Adipose tissue (tissue), 3 donors: ENCODE data around the gene CA5A. TPM values are rescaled to one million over a fixed set of nuclear protein-coding genes. Genes with fewer than 3 reads are reported as not detected.
"Not testable (repeated sequence)": the region's sequence is repeated elsewhere in the genome, so short reads cannot be mapped to it uniquely, and the experiment has no call there.

Experiments
- H3K27ac ChIP-seq: one replicate; pipeline ENCODE4 v1.5.1; 2013; ENCODE audit warnings: low read depth, low read length
- WGBS, 3 donors: extraction: QIAGEN DNeasy Blood & Tissue Kit; methylation state at CpG; one replicate each; pipeline ENCODE4 v1.1.7; 2013; 5-methylcytosine and 5-hydroxymethylcytosine counted together
- polyA plus RNA-seq, 3 donors: library from polyadenylated mRNA; stranded (reverse); fragments of 200-250 nt; gene quantifications; one replicate each; pipeline ENCODE4 v1.2.3, GENCODE V29; 2013
- donor health status: healthy with polysubstance abuse.
- donor health status: Bipolar disorder and iron deficiency.
- donor health status: healthy.

The CA5A gene
- polyA plus RNA-seq, 3 donors = not detected

- H3K27ac ChIP-seq = not testable (repeated sequence)
- WGBS, 3 donors = 80 to 96% (median 93%) methylated on average over 16 to 17 of the region's 17 CpGs
These were observed 3.7 kb downstream of the CA5A start for GRCh38 chr16:87932475-87933139.

- H3K27ac ChIP-seq = no peak overlapping the region
- 76 to 94% (median 78%) methylated on average over 17 of the region's 17 CpGs for WGBS, 3 donors
These were observed 4.8 kb downstream of the CA5A start for GRCh38 chr16:87931504-87931903.

GRCh38 chr16:87930456-87930855 lies 5.9 kb downstream of the CA5A start:
- H3K27ac ChIP-seq = no peak overlapping the region
- 57 to 62% (median 60%) methylated on average over 10 to 11 of the region's 11 CpGs for WGBS, 3 donors

- H3K27ac ChIP-seq = no peak overlapping the region
These were observed 6.3 kb downstream of the CA5A start for GRCh38 chr16:87929986-87930385.

GRCh38 chr16:87927195-87927562 lies 9.2 kb downstream of the CA5A start:
- H3K27ac ChIP-seq = no peak overlapping the region
- WGBS, 3 donors = 35 to 44% (median 36%) methylated on average over 4 of the region's 4 CpGs

More at GRCh38 chr16:87929986-87930385, 6.3 kb downstream of the CA5A start:
- 59 to 61% (median 60%) methylated on average over 7 of the region's 7 CpGs for WGBS, 3 donors

- no peak overlapping the region for H3K27ac ChIP-seq
- 62 to 69% (median 63%) methylated on average over 44 of the region's 44 CpGs for WGBS, 3 donors
These were observed 9.8 kb downstream of the CA5A start for GRCh38 chr16:87926246-87927194.

- H3K27ac ChIP-seq = no peak overlapping the region
- WGBS, 3 donors = 71 to 82% (median 81%) methylated on average over 26 of the region's 26 CpGs
These were observed 11.3 kb downstream of the CA5A start for GRCh38 chr16:87924811-87925670.

- WGBS, 3 donors = 76 to 82% (median 81%) methylated on average over 27 of the region's 27 CpGs
- no peak overlapping the region for H3K27ac ChIP-seq
These were observed 12.1 kb downstream of the CA5A start for GRCh38 chr16:87924041-87924810.

GRCh38 chr16:87922250-87922871 lies 14.0 kb downstream of the CA5A start:
- WGBS, 3 donors = 34 to 70% (median 65%) methylated on average over 14 of the region's 14 CpGs
- no peak overlapping the region for H3K27ac ChIP-seq

GRCh38 chr16:87921236-87921773 lies 15.0 kb downstream of the CA5A start:
- no peak overlapping the region for H3K27ac ChIP-seq
- WGBS, 3 donors = 59 to 83% (median 77%) methylated on average over 13 of the region's 13 CpGs

GRCh38 chr16:87919681-87919994 lies 16.7 kb downstream of the CA5A start:
- 85 to 92% (median 90%) methylated on average over 10 of the region's 10 CpGs for WGBS, 3 donors
- H3K27ac ChIP-seq = no peak overlapping the region

- no peak overlapping the region for H3K27ac ChIP-seq
- 52 to 76% (median 55%) methylated on average over 32 to 37 of the region's 37 CpGs for WGBS, 3 donors
These were observed 17.3 kb downstream of the CA5A start for GRCh38 chr16:87918866-87919680.

GRCh38 chr16:87918338-87918737 lies 18.0 kb downstream of the CA5A start:
- 38 to 62% (median 62%) methylated on average over 13 of the region's 13 CpGs for WGBS, 3 donors
- H3K27ac ChIP-seq = no peak overlapping the region

GRCh38 chr16:87917503-87917902 lies 18.8 kb downstream of the CA5A start:
- no peak overlapping the region for H3K27ac ChIP-seq
- WGBS, 3 donors = 72 to 94% (median 90%) methylated on average over 9 of the region's 9 CpGs

GRCh38 chr16:87914812-87915211 lies 21.5 kb downstream of the CA5A start:
- H3K27ac ChIP-seq = no peak overlapping the region
- 92 to 94% (median 92%) methylated on average over 25 of the region's 25 CpGs for WGBS, 3 donors

- 72 to 80% (median 76%) methylated on average over 24 to 27 of the region's 27 CpGs for WGBS, 3 donors
These were observed 22.2 kb downstream of the CA5A start for GRCh38 chr16:87914021-87914725.

More at GRCh38 chr16:87914021-87914725, 22.2 kb downstream of the CA5A start:
- H3K27ac ChIP-seq = not testable (repeated sequence)
